GM12892 (cell line): ENCODE measurements around the gene H6PD.

Source experiments
- DNase-seq: peaks from one replicate; pipeline ENCODE4 v3.0.0; 2011; ENCODE audit not compliant: insufficient read length
- FAIRE-seq: peaks from 2 replicates; lab custom pipeline; 2011; peaks lifted over from hg19 to GRCh38; lab: Jason Lieb, UNC
- POLR2A ChIP-seq: IDR thresholded peaks from 2 replicates; pipeline ENCODE4 v1.6.1; 2011; ENCODE audit warnings: low read depth, low read length, control low read depth
- POLR2AphosphoS5 ChIP-seq: IDR thresholded peaks from 2 replicates; pipeline ENCODE4 v1.6.1; 2011; ENCODE audit warnings: low read depth, low read length, control low read depth
- TAF1 ChIP-seq: IDR thresholded peaks from 2 replicates; pipeline ENCODE4 v1.6.1; 2011; ENCODE audit warnings: low read depth, mild to moderate bottlenecking, control low read depth, low read length, borderline replicate concordance

Gene H6PD

DNA sequence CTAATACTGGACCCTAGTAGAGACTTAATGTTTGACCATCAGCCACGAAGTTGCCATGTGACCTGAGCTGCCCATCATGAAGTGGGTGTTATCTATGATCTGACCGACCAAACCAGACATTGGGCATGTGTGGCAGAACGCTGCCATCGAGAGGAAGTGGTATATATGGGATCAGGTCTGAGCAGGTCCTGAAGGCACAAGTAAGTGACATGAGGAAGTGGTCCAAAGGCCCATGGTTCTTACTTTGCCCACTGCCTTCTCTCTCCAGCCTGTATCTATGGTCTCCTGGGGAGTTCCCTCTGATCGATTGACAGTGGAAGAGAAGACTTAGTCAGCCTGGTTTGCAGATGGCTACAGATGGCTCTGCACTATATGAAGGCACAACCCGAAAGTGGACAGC is 66.0 kb downstream of the H6PD start:
- FAIRE-seq (no peak), DNase-seq (no peak)
- TF ChIP-seq TAF1: no peak

DNA sequence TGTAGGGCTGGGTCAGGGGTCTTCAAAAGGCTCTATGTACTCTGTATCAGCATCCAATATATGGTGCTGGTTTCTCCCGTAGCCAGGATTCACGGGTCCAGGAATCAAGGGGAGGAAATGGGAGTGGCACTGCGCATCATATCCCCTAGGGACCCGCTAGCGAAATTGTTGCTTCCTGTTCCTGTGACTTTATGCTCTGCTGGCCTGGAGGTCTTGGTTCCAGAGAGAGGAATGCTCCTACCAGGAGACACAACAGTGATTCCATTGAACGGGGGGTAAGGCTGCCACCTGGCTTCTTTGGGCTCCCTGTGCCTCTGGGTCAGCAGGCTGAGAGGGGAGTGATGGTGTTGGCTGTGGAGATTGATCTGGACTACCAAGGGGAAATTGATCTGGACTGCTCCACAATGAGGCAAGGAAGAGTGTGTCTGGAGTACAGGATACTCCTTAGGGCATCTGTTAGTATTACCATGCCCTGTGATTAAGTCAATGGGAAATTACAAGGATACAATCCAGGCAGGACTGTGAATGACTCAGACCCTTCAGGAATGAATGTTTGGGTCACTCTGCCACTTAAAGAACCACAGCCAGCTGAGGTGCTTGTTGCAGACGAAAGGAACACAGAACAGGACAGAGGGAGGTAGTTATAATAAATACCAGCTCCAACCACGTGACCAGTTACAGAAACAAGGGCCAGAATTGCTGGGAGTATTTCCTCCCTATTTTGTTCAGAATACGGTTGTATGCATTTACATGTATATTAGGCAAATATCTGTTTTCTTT is 68.4 kb downstream of the H6PD start:
- TF ChIP-seq TAF1 (no peak), POLR2A (no peak), POLR2AphosphoS5 (no peak)
- no peak for DNase-seq
- FAIRE-seq: no peak

GRCh38 chr1:9303916-9304315 is 69.3 kb downstream of the H6PD start:
- FAIRE-seq: no peak
- TF ChIP-seq TAF1 (no peak), POLR2A (no peak), POLR2AphosphoS5 (no peak)

DNA sequence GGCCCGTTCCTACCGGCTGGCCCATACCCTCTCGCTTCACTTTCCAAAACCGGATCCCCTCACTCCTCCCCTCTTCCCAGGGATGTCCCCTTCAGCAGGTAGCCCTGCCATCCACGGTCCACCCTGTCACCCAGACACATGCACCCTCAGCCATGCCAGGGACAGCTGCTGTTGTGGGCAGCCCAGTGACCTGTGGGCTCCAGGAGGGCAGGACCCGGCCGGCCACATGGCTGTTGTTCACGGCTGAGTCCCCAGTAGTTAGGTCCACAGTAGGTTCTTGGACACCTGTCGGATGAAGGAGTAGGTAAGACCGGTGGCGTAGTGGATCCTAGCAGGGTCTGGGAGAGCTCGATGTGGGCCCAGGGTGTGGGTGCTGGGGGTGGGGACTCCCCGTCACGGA is 70.6 kb downstream of the H6PD start:
- DNase-seq (no peak), FAIRE-seq (peak; percentile 48)
- TF ChIP-seq TAF1 (no peak), POLR2AphosphoS5 (no peak), POLR2A (no peak)

More at GRCh38 chr1:9303916-9304315, 69.3 kb downstream of the H6PD start:
- DNase-seq: no peak

DNA sequence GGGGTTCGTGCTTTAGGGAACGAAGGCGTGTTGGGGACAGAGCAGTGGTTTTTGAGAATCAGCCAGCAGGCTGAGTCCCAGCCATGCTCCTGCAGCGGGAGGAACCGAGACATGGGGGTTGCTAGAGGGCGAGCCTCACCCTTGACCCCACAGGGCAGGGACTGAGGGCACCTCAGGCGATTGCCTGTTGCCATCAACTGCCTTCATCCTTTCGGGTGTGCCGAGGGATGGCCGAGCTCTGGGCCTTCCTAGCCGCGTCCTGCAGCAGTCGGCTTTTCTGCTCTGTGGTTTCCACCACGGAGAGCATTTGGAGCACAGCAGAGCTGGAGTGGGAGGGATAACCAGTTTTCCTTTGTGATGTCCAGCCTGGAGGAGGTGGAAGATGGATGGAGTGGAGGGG is 71.4 kb downstream of the H6PD start:
- FAIRE-seq (no peak), DNase-seq (no peak)
- TF ChIP-seq POLR2AphosphoS5 (no peak), TAF1 (no peak), POLR2A (no peak)

GRCh38 chr1:9307303-9307702 is 72.7 kb downstream of the H6PD start:
- no peak for FAIRE-seq
- no peak for DNase-seq
- no peak for TF ChIP-seq POLR2A
- no peak for TF ChIP-seq POLR2AphosphoS5
- no peak for TF ChIP-seq TAF1

DNA sequence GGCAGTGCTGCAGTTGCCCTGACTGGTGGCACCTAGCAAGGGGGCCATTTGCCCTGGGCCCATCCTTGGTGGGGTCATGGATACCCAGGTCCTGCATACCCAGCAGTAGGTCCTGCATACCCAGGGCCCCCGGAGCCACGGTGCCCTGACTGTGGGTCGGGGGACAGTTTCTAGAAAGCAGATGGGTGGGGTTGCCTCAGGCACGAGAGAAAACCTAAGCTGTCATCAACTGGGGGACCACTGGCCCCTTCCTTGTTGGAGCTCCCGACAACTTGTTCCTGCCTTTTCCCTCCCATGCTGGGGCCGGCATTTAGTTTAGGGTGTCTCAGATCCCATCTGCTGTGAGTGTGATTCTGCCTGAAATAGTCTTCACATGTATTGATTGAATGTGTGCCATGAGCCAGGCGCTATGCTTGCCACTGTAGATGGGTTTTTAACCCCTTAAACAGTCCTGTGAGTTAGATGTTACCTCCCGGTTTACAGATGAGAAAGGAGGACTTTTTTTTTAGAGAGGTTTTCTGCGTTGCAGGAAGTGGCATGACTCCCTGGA is 73.7 kb downstream of the H6PD start:
- no peak for DNase-seq
- no peak for FAIRE-seq
- no peak for TF ChIP-seq POLR2A
- TF ChIP-seq TAF1: no peak
- no peak for TF ChIP-seq POLR2AphosphoS5

DNA sequence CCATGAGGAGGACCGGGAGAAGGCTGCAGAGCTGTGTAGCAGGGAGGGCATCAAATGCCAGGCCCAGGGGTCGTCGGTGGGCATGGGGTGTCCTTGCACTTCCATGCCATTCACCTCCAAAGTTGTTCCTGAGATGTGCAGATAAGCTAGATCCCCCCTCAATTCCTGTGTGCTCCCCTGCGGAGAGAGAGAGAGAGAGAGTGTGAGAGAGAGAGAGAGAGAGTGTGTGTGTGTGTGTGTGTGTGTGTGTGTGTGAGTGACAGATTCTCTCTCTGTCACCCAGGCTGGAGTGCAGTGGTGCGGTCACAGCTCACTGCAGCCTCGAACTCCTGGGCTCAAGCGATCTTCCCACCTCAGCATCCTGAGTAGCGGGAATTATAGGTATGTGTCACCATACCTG is 74.5 kb downstream of the H6PD start:
- no peak for FAIRE-seq
- no peak for DNase-seq
- TF ChIP-seq TAF1: no peak
- TF ChIP-seq POLR2A: no peak
- no peak for TF ChIP-seq POLR2AphosphoS5

DNA sequence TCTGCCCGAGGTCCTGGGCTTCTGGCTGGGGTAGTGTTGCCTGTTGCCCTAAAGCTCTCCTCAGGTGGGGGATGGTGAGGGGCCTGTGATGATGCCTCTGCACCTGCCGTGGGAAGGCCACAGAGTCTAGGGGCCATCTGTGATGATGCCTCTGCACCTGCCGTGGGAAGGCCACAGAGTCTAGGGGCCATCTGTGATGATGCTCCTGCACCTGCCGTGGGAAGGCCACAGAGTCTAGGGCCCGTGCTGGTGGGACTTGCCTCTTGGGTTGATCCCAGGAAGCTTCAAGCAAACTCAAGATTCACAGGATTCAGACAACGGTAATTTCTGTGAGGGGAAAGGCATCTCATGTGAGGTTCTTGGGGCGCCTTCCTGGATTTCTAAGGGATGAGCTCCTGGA is 75.4 kb downstream of the H6PD start:
- DNase-seq (no peak), FAIRE-seq (no peak)
- TF ChIP-seq POLR2AphosphoS5 (no peak), TAF1 (no peak), POLR2A (no peak)

DNA sequence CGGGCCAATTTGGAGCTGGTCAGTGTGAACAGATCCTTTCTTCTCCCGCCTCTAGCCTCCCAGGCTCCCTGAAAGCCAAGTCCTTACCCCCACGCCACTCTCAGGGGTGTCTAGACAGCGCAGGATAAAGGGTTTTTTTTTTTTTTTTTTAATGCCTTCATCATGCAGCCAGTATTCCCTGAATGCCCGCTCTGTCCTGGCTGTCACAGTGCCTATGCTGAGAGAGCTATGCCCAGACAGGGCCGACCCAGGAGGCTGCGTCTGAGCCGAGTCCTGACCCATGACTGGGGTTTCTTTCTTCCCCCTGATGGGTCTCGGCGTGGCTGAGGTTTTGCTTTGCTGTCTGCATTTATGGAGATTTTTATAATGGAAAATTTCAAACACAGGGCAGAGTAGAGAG is 76.5 kb downstream of the H6PD start:
- FAIRE-seq (no peak), DNase-seq (no peak)

GRCh38 chr1:9311479-9311878 is 76.9 kb downstream of the H6PD start:
- FAIRE-seq (no peak), DNase-seq (no peak)
- TF ChIP-seq POLR2A (no peak), POLR2AphosphoS5 (no peak), TAF1 (no peak)

More for the DNA sequence above, 76.5 kb downstream of the H6PD start:
- no peak for TF ChIP-seq TAF1
- no peak for TF ChIP-seq POLR2AphosphoS5
- TF ChIP-seq POLR2A: no peak

- no peak for DNase-seq
- FAIRE-seq: no peak
- TF ChIP-seq POLR2AphosphoS5 (no peak), POLR2A (no peak), TAF1 (no peak)
These were observed 77.7 kb downstream of the H6PD start for GRCh38 chr1:9312168-9312720.
